Islet precursor cell (in vitro differentiated cells): Measurements from ENCODE around the gene PLEKHM3.

Experiments
- DNase-seq: peaks from one replicate; pipeline ENCODE4 v3.0.0-alpha.2; 2018

PLEKHM3 gene

GRCh38 chr2:207944334-207944733, 81.0 kb downstream of the PLEKHM3 start:
- no peak for DNase-seq

- DNase-seq: no peak
Measured at GRCh38 chr2:207939342-207940108, 85.8 kb downstream of the PLEKHM3 start.

GRCh38 chr2:207938886-207939285, 86.4 kb downstream of the PLEKHM3 start:
- DNase-seq: no peak

- no peak for DNase-seq
Measured at GRCh38 chr2:207938415-207938814, 86.9 kb downstream of the PLEKHM3 start.

- DNase-seq: no peak
Measured at GRCh38 chr2:207937823-207938222, 87.5 kb downstream of the PLEKHM3 start.

- no peak for DNase-seq
Measured at GRCh38 chr2:207937253-207937652, 88.1 kb downstream of the PLEKHM3 start.

GRCh38 chr2:207936380-207936779, 88.9 kb downstream of the PLEKHM3 start:
- no peak for DNase-seq

- no peak for DNase-seq
Measured at GRCh38 chr2:207935991-207936370, 89.3 kb downstream of the PLEKHM3 start.

GRCh38 chr2:207935121-207935990, 90.0 kb downstream of the PLEKHM3 start:
- DNase-seq: no peak

- DNase-seq: no peak
Measured at GRCh38 chr2:207934720-207935119, 90.6 kb downstream of the PLEKHM3 start.

GRCh38 chr2:207933396-207934065, 91.8 kb downstream of the PLEKHM3 start:
- DNase-seq: no peak

- DNase-seq: no peak
Measured at GRCh38 chr2:207932106-207932505, 93.2 kb downstream of the PLEKHM3 start.

- DNase-seq: no peak
Measured at GRCh38 chr2:207930747-207931146, 94.6 kb downstream of the PLEKHM3 start.

GRCh38 chr2:207929923-207930322, 95.4 kb downstream of the PLEKHM3 start:
- DNase-seq: no peak

- no peak for DNase-seq
Measured at GRCh38 chr2:207928079-207928478, 97.2 kb downstream of the PLEKHM3 start.

GRCh38 chr2:207926989-207927300, 98.4 kb downstream of the PLEKHM3 start:
- no peak for DNase-seq

GRCh38 chr2:207926133-207926988, 99.0 kb downstream of the PLEKHM3 start:
- no peak for DNase-seq

GRCh38 chr2:207925601-207926000, 99.7 kb downstream of the PLEKHM3 start:
- DNase-seq: no peak

GRCh38 chr2:207921606-207922005, 103.7 kb downstream of the PLEKHM3 start:
- DNase-seq: no peak

- no peak for DNase-seq
Measured at GRCh38 chr2:207920721-207921120, 104.6 kb downstream of the PLEKHM3 start.

GRCh38 chr2:207920321-207920720, 105.0 kb downstream of the PLEKHM3 start:
- no peak for DNase-seq

GRCh38 chr2:207919164-207919919, 106.0 kb downstream of the PLEKHM3 start:
- no peak for DNase-seq
